OCI-LY7 (cell line): ENCODE results near the gene P2RX1. TPM values are rescaled to one million over a fixed set of nuclear protein-coding genes. Genes with fewer than 3 reads are reported as not detected.

Experiments used
- BruUV-seq: library from RNA; stranded (reverse); fragments of 400-500 nt; replicated peaks from 2 replicates; lab custom pipeline; 2021; lab: Mats Ljungman, UMichigan
- CTCF ChIA-PET: fragments of 300-600 bp; sonication (Branson Sonifier 250); formaldehyde crosslinking; loops from one replicate; lab custom pipeline; 2022; ENCODE audit warnings: antibody characterized with exemption; ENCODE audit not compliant: unreplicated experiment; lab: Charles Lee
- POLR2A ChIA-PET: fragments of 300-600 bp; sonication (Branson Sonifier 250); formaldehyde crosslinking; loops from one replicate; lab custom pipeline; 2022; ENCODE audit warnings: antibody characterized with exemption; lab: Charles Lee
- DNase-seq: peaks from one replicate; pipeline ENCODE4 v3.0.0-alpha.2; 2015; ENCODE audit warnings: low spot score
- H2AFZ ChIP-seq: fragments of 200-600 bp; sonication (generic), shearing (Covaris generic); 2 replicates; pipeline ENCODE4 v1.6.1; 2014; ENCODE audit warnings: mild to moderate bottlenecking, antibody characterized with exemption, low read length, moderate library complexity
- H3K27ac ChIP-seq: fragments of 200-600 bp; sonication (generic); 2 replicates; pipeline ENCODE4 v1.5.1; 2014; ENCODE audit warnings: mixed run types, low read depth, mild to moderate bottlenecking, moderate library complexity, low read length, inconsistent platforms; ENCODE audit not compliant: poor library complexity, severe bottlenecking
- H3K36me3 ChIP-seq: fragments of 200-600 bp; sonication (generic); 2 replicates; pipeline ENCODE4 v1.6.1; 2014; ENCODE audit warnings: mild to moderate bottlenecking, antibody characterized with exemption, low read length, moderate library complexity, mixed read lengths; ENCODE audit not compliant: insufficient read depth
- H3K4me1 ChIP-seq: fragments of 200-600 bp; sonication (generic); 2 replicates; pipeline ENCODE4 v1.5.1; 2014; ENCODE audit warnings: mild to moderate bottlenecking, low read length; ENCODE audit not compliant: insufficient read depth, poor library complexity, severe bottlenecking
- H3K4me2 ChIP-seq: fragments of 200-600 bp; sonication (generic); 2 replicates; pipeline ENCODE4 v1.6.1; 2014; ENCODE audit warnings: mild to moderate bottlenecking, low read length
- H3K4me3 ChIP-seq: fragments of 200-600 bp; sonication (generic); 2 replicates; pipeline ENCODE4 v1.5.1; 2014; ENCODE audit warnings: mild to moderate bottlenecking, low read depth, low read length; ENCODE audit not compliant: poor library complexity, severe bottlenecking
- H3K79me2 ChIP-seq: fragments of 200-600 bp; sonication (generic); 2 replicates; pipeline ENCODE4 v1.6.1; 2016; ENCODE audit warnings: low read depth, mild to moderate bottlenecking, low read length, moderate library complexity, mixed read lengths; ENCODE audit not compliant: insufficient read depth
- H3K9me2 ChIP-seq: fragments of 200-600 bp; sonication (generic); 2 replicates; pipeline ENCODE4 v1.6.1; 2016; ENCODE audit warnings: mild to moderate bottlenecking, low read length, mixed read lengths; ENCODE audit not compliant: insufficient read depth
- H3K9me3 ChIP-seq: fragments of 200-600 bp; sonication (generic); 2 replicates; pipeline ENCODE4 v1.6.1; 2014; ENCODE audit warnings: mild to moderate bottlenecking, mixed run types, low read length, mixed read lengths
- H4K20me1 ChIP-seq: fragments of 200-600 bp; sonication (generic); 2 replicates; pipeline ENCODE4 v1.6.1; 2014; ENCODE audit warnings: mild to moderate bottlenecking, antibody characterized with exemption, low read length, moderate library complexity, mixed read lengths; ENCODE audit not compliant: insufficient read depth
- CTCF ChIP-seq: fragments of 200-600 bp; sonication (generic); conservative IDR thresholded peaks from 2 replicates; pipeline ENCODE4 v1.5.1; 2014; ENCODE audit warnings: mild to moderate bottlenecking, antibody characterized with exemption, low read length, moderate library complexity, mixed read lengths
- EZH2phosphoT487 ChIP-seq: fragments of 200-600 bp; sonication (generic); IDR thresholded peaks from 2 replicates; pipeline ENCODE4 v1.6.1; 2018; ENCODE audit warnings: low read depth, borderline replicate concordance, mild to moderate bottlenecking, mixed run types, antibody characterized with exemption, low read length, moderate library complexity, mixed read lengths
- intact Hi-C: fragments of 100-400 bp; cut with micrococcal nuclease; formaldehyde crosslinking; loops from one replicate; pipeline ENCODE4 v1.10.0; 2022; ENCODE audit not compliant: unreplicated experiment
- total RNA-seq, 2 experiments: library from RNA; depleted of rRNA in 1 of 2; stranded (reverse); fragments of >200 nt in 1 of 2; shearing (Covaris generic) in 1 of 2; gene quantifications; 2 replicates each; pipeline ENCODE4 v1.2.3, GENCODE V29; 2014 to 2022

P2RX1 gene
- total RNA-seq, 2 experiments from 2014 or later = 0.69 to 4.5 TPM

- no peaks in the 10 kb centered on the region for H3K36me3 ChIP-seq
- peak overlapping the region; percentile 68 for H3K27ac ChIP-seq
- ChIA-PET POLR2A (interaction anchor here (0.7 to 1.5 kb wide), 4 partner anchors 9 to 82 kb away, joined by 3 to 6 read pairs (median 3); no protein-coding TSS in a partner anchor), CTCF (interaction anchor here (1.5 to 1.8 kb wide), 3 partner anchors 17 to 51 kb away, joined by 3 to 9 read pairs (median 4); no protein-coding TSS in a partner anchor)
- H2AFZ ChIP-seq = peak overlapping the region; percentile 58; the same call in 1 of the 2 replicates
- H3K4me1 ChIP-seq = peaks cover 58% of the 10 kb centered on the region
- peak overlapping the region; percentile 59 for H3K4me2 ChIP-seq
- H3K4me3 ChIP-seq = peak overlapping the region; percentile 44
- intact Hi-C loops = loop anchor here (1.0 to 5.0 kb wide), 3 partner anchors 47 to 91 kb away; partner anchors contain the start of gene NCBP3
- H3K9me3 ChIP-seq = no peaks in the 10 kb centered on the region
- DNase-seq = peak; percentile 91
- no peak for TF ChIP-seq EZH2phosphoT487
- TF ChIP-seq CTCF = no peak
- no TSS peak for BruUV-seq
- no peaks in the 10 kb centered on the region for H3K9me2 ChIP-seq
- H4K20me1 ChIP-seq = no peaks in the 10 kb centered on the region
- no peaks in the 10 kb centered on the region for H3K79me2 ChIP-seq
Observed at GRCh38 chr17:3914312-3914670, 2.0 kb downstream of the P2RX1 start.

- H3K9me2 ChIP-seq = no peaks in the 10 kb centered on the region
- H2AFZ ChIP-seq = peak overlapping the region; percentile 58; the same call in 1 of the 2 replicates
- H4K20me1 ChIP-seq = no peaks in the 10 kb centered on the region
- intact Hi-C loops = loop anchor here (1.0 to 5.0 kb wide), 3 partner anchors 48 to 92 kb away; partner anchors contain the start of gene NCBP3
- H3K79me2 ChIP-seq = no peaks in the 10 kb centered on the region
- H3K9me3 ChIP-seq = no peaks in the 10 kb centered on the region
- no TSS peak for BruUV-seq
- ChIA-PET POLR2A (interaction anchor here (1.0 to 1.5 kb wide), 3 partner anchors 48 to 82 kb away, joined by 3 to 6 read pairs (median 4); no protein-coding TSS in a partner anchor), CTCF (interaction anchor here (0.6 to 1.8 kb wide), 4 partner anchors 16 to 1577 kb away, joined by 3 to 9 read pairs (median 4); no protein-coding TSS in a partner anchor)
- TF ChIP-seq EZH2phosphoT487 (no peak), CTCF (peak; percentile 99)
- H3K4me3 ChIP-seq = peak overlapping the region; percentile 44
- H3K36me3 ChIP-seq = no peaks in the 10 kb centered on the region
- H3K27ac ChIP-seq = peak overlapping the region; percentile 68
- peak overlapping the region; percentile 59 for H3K4me2 ChIP-seq
- DNase-seq = peak; percentile 88
- peaks cover 58% of the 10 kb centered on the region for H3K4me1 ChIP-seq
Observed at GRCh38 chr17:3913531-3914311, 2.5 kb downstream of the P2RX1 start.
